Measurements from ENCODE around the gene TTC24.
"Not testable (repeated sequence)": the region's sequence is repeated elsewhere in the genome, so short reads cannot be mapped to it uniquely, and the experiment has no call there.

Gene TTC24

GRCh38 chr1:156623946-156624813, 44.7 kb downstream of the TTC24 start:
- H3K4me3 ChIP-seq (ENCODE audit: control insufficient read depth, low read depth, low read length), result no peak overlapping the region
- peak; percentile 31 for TF ChIP-seq CTCF (conservative IDR thresholded peaks at IDR 0.05; ENCODE audit: control insufficient read depth, insufficient read depth, low read depth, low read length)
- peak; percentile 36 for DNase-seq (ENCODE audit: low read depth)

- TF ChIP-seq CTCF (conservative IDR thresholded peaks at IDR 0.05; ENCODE audit: control insufficient read depth, insufficient read depth, low read depth, low read length), result no peak
- no peak overlapping the region for H3K4me3 ChIP-seq (ENCODE audit: control insufficient read depth, low read depth, low read length)
- no peak for DNase-seq (ENCODE audit: low read depth)
These were observed 45.4 kb downstream of the TTC24 start for GRCh38 chr1:156624814-156625435.

GRCh38 chr1:156625436-156626078, 46.0 kb downstream of the TTC24 start:
- TF ChIP-seq CTCF (conservative IDR thresholded peaks at IDR 0.05; ENCODE audit: control insufficient read depth, insufficient read depth, low read depth, low read length), result peak; percentile 71
- DNase-seq (ENCODE audit: low read depth), result peak; percentile 40
- no peak overlapping the region for H3K4me3 ChIP-seq (ENCODE audit: control insufficient read depth, low read depth, low read length)

GRCh38 chr1:156626079-156626438, 46.5 kb downstream of the TTC24 start:
- no peak for DNase-seq (ENCODE audit: low read depth)
- no peak for TF ChIP-seq CTCF (conservative IDR thresholded peaks at IDR 0.05; ENCODE audit: control insufficient read depth, insufficient read depth, low read depth, low read length)
- no peak overlapping the region for H3K4me3 ChIP-seq (ENCODE audit: control insufficient read depth, low read depth, low read length)

GRCh38 chr1:156627313-156627880, 47.9 kb downstream of the TTC24 start:
- H3K4me3 ChIP-seq (ENCODE audit: control insufficient read depth, low read depth, low read length), result no peak overlapping the region
- peak; percentile 51 for DNase-seq (ENCODE audit: low read depth)
- TF ChIP-seq CTCF (conservative IDR thresholded peaks at IDR 0.05; ENCODE audit: control insufficient read depth, insufficient read depth, low read depth, low read length), result peak; percentile 83

GRCh38 chr1:156629823-156630449, 50.4 kb downstream of the TTC24 start:
- DNase-seq (ENCODE audit: low read depth), result no peak
- no peak overlapping the region for H3K4me3 ChIP-seq (ENCODE audit: control insufficient read depth, low read depth, low read length)
- TF ChIP-seq CTCF (conservative IDR thresholded peaks at IDR 0.05; ENCODE audit: control insufficient read depth, insufficient read depth, low read depth, low read length), result no peak

- not testable (repeated sequence) for DNase-seq (ENCODE audit: low read depth); H3K4me3 ChIP-seq (ENCODE audit: control insufficient read depth, low read depth, low read length)
These were observed 51.6 kb downstream of the TTC24 start for GRCh38 chr1:156631152-156631551.
